ENCODE data around the gene DSG3. TPM values are rescaled to one million over a fixed set of nuclear protein-coding genes. Genes with fewer than 3 reads are reported as not detected.
A peak's percentile ranks its signal among the peaks of the same experiment; 100 is the strongest.

DSG3 gene
- total RNA-seq, 1 donor from 2014 or later = not detected

DNA sequence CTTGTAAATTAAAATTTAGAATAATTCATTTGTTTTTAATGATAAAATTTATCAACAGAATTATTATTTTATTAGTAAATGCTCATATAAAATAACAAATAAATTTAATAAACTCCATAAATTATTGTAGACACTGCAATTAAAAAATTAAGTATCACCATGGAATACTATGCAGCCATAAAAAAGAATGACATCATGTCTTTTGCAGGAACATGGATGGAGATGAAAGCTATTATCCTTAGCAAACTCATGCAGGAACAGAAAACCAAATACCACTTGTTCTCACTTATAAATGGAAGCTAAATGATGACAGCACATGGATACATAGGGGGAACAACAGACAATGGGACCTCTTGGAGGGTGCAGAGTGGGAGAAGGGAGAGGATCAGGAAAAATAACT, 29.7 kb upstream of the DSG3 start:
- Mint-ChIP-seq H3K27ac (ENCODE audit: unreplicated experiment) (no peak overlapping the region), H3K27me3 (ENCODE audit: unreplicated experiment) (no peaks in the 10 kb centered on the region), H3K4me1 (ENCODE audit: unreplicated experiment) (no peaks in the 10 kb centered on the region), H3K36me3 (ENCODE audit: unreplicated experiment) (no peaks in the 10 kb centered on the region), H3K9me3 (ENCODE audit: unreplicated experiment) (peaks cover under 1% of the 10 kb centered on the region), H3K4me3 (ENCODE audit: unreplicated experiment) (no peak overlapping the region)
- TF ChIP-seq, protein P1, sequence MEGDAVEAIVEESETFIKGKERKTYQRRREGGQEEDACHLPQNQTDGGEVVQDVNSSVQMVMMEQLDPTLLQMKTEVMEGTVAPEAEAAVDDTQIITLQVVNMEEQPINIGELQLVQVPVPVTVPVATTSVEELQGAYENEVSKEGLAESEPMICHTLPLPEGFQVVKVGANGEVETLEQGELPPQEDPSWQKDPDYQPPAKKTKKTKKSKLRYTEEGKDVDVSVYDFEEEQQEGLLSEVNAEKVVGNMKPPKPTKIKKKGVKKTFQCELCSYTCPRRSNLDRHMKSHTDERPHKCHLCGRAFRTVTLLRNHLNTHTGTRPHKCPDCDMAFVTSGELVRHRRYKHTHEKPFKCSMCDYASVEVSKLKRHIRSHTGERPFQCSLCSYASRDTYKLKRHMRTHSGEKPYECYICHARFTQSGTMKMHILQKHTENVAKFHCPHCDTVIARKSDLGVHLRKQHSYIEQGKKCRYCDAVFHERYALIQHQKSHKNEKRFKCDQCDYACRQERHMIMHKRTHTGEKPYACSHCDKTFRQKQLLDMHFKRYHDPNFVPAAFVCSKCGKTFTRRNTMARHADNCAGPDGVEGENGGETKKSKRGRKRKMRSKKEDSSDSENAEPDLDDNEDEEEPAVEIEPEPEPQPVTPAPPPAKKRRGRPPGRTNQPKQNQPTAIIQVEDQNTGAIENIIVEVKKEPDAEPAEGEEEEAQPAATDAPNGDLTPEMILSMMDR (IDR thresholded peaks at IDR 0.05) = no peak
- no peak for DNase-seq (ENCODE audit: extremely low spot score, unreplicated experiment)

DNA sequence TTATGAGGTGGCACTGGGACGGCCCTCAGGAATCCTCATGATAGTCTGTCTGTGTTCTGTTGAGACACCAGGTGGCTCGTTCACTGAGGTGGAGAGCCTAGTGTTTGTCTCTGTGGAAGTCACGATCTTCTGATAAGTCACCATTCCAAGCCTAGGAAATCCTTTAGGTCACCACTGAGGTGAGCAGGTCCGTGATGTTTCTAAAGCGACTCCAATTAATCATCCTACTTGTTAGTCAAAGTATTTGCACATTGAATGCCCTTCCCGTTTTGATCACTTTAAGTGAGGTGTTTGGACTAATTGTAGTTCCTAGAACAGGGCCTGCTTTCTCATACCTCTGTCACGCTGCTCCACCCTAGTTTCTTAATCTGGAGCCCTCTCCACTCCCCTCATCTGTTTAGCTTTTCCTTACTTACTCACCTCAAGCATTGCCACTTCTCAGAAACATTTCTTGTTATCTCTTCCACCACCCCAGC, 28.0 kb upstream of the DSG3 start:
- DNase-seq (ENCODE audit: extremely low spot score, unreplicated experiment) = no peak
- H3K4me1 Mint-ChIP-seq (ENCODE audit: unreplicated experiment) = no peaks in the 10 kb centered on the region
- TF ChIP-seq, protein P1 (IDR thresholded peaks at IDR 0.05) = no peak
- no peaks in the 10 kb centered on the region for H3K9me3 Mint-ChIP-seq (ENCODE audit: unreplicated experiment)
- no peak overlapping the region for H3K4me3 Mint-ChIP-seq (ENCODE audit: unreplicated experiment)
- peaks cover 3% of the 10 kb centered on the region for H3K27me3 Mint-ChIP-seq (ENCODE audit: unreplicated experiment)
- H3K36me3 Mint-ChIP-seq (ENCODE audit: unreplicated experiment) = no peaks in the 10 kb centered on the region
- H3K27ac Mint-ChIP-seq (ENCODE audit: unreplicated experiment) = no peak overlapping the region

DNA sequence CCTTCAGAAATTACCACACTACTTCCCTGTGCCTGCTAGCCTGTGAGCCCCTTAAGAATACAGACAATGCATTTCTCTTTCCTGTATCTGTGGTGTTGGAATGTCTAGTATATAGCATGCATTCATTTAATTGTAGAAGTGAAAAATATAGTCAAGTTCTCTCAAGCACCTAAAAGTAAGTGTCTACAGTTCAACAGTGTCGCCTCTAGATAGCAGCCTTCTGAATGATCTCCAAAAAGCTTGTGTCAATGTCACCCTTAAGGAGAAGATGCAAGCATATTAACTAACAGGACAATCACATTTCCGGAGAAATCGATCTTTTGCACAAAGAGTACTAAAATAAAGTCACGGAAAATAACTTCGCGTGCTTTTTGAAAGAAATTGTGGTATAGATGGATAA, 27.5 kb upstream of the DSG3 start:
- H3K36me3 Mint-ChIP-seq (ENCODE audit: unreplicated experiment) = no peaks in the 10 kb centered on the region
- no peak overlapping the region for H3K4me3 Mint-ChIP-seq (ENCODE audit: unreplicated experiment)
- no peak overlapping the region for H3K27ac Mint-ChIP-seq (ENCODE audit: unreplicated experiment)

DNA sequence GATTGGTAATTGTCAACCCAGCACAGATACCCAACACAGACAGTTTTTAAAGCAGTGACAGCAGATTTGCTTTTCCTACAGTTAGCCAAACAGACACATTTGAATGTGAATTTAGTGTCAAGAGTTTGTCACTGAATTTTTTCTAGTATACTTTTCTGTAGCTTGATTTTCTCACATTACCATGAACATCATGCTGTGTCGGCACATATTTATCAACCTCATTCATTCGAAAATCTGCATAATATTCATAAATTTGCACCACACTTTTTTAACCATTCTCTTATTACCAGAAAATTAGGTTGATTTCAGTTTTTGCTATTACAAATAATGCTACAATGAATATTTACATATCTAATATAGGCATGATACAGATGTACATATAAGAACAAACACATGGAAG, 27.0 kb upstream of the DSG3 start:
- Mint-ChIP-seq H3K4me1 (ENCODE audit: unreplicated experiment) (no peaks in the 10 kb centered on the region), H3K9me3 (ENCODE audit: unreplicated experiment) (no peaks in the 10 kb centered on the region), H3K27me3 (ENCODE audit: unreplicated experiment) (peaks cover 3% of the 10 kb centered on the region), H3K4me3 (ENCODE audit: unreplicated experiment) (no peak overlapping the region), H3K36me3 (ENCODE audit: unreplicated experiment) (no peaks in the 10 kb centered on the region), H3K27ac (ENCODE audit: unreplicated experiment) (no peak overlapping the region)
- TF ChIP-seq, protein P1 (IDR thresholded peaks at IDR 0.05) = no peak
- no peak for DNase-seq (ENCODE audit: extremely low spot score, unreplicated experiment)

More for the DNA sequence above, 27.5 kb upstream of the DSG3 start:
- peaks cover 3% of the 10 kb centered on the region for H3K27me3 Mint-ChIP-seq (ENCODE audit: unreplicated experiment)
- no peaks in the 10 kb centered on the region for H3K9me3 Mint-ChIP-seq (ENCODE audit: unreplicated experiment)
- no peaks in the 10 kb centered on the region for H3K4me1 Mint-ChIP-seq (ENCODE audit: unreplicated experiment)
- TF ChIP-seq, protein P1 (IDR thresholded peaks at IDR 0.05) = no peak
- no peak for DNase-seq (ENCODE audit: extremely low spot score, unreplicated experiment)

DNA sequence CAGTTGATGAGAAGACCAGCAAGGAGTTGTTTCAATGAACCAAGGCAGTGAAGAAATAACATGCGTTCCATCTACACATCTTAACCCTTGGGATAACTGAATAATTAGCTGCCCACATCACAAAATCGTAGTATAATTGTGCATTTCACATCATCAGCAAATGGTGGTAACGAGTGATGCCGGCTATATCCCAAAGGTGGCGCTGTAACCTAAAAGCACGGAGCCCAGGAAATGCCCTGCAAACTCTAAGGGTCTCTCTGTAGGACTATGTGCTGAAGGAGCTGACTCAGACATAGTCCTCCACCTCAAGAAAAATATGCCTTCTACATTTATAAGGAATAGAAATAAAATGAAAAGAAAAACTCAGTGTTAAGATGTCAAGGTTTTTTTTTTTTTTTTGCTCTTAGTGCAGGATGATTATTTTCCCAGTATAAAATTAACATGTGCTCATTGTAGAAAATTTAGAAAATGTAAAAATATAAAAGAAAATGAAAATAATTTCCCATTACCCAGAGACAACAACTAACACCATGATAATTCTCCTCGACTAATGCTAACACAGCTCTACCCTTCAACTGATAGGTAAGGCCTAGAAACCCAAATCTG, 23.1 kb upstream of the DSG3 start:
- Mint-ChIP-seq H3K27ac (ENCODE audit: unreplicated experiment) (no peak overlapping the region), H3K36me3 (ENCODE audit: unreplicated experiment) (no peaks in the 10 kb centered on the region), H3K27me3 (ENCODE audit: unreplicated experiment) (peaks cover 14% of the 10 kb centered on the region), H3K4me3 (ENCODE audit: unreplicated experiment) (no peak overlapping the region), H3K4me1 (ENCODE audit: unreplicated experiment) (no peaks in the 10 kb centered on the region), H3K9me3 (ENCODE audit: unreplicated experiment) (no peaks in the 10 kb centered on the region)
- DNase-seq (ENCODE audit: extremely low spot score, unreplicated experiment) = no peak
- TF ChIP-seq, protein P1 (IDR thresholded peaks at IDR 0.05) = peak; percentile 70

All from osteocyte (in vitro differentiated cells).